T-cell (primary cell): ENCODE results near the gene KAT2A. TPM values are rescaled to one million over a fixed set of nuclear protein-coding genes. Genes with fewer than 3 reads are reported as not detected.

Source experiments
- ATAC-seq, 4 experiments: fragments of 200-7000 bp in 3 of 4; fragments of 150-1000 bp in 1 of 4; cut with Tn5 transposase; replicated peaks in 1 of 4; 1 replicate in 3 of 4; 2 replicates in 1 of 4; pipeline ENCODE4 v1.10.0; 2021; ENCODE audit warnings: moderate library complexity in 3 of 4, mild to moderate bottlenecking in 2 of 4, moderate number of reproducible peaks in 1 of 4
- CTCF ChIA-PET, 2 donors: fragments of 300-600 bp; sonication (Branson Sonifier 250); formaldehyde crosslinking; loops; one replicate each; lab custom pipeline; 2022; ENCODE audit warnings: antibody characterized with exemption in 2 of 2; lab: Charles Lee
- POLR2A ChIA-PET, 2 donors: fragments of 300-600 bp; sonication (Branson Sonifier 250); formaldehyde crosslinking; loops; one replicate each; lab custom pipeline; 2022; ENCODE audit warnings: antibody characterized with exemption in 2 of 2; lab: Charles Lee
- DNase-seq, 35 experiments: peaks; one replicate each; pipeline versions ENCODE4 v3.0.0 to v3.0.0-alpha.2; 2013 to 2023
- H3K27ac ChIP-seq: one replicate; pipeline ENCODE4 v1.5.1; 2013; ENCODE audit warnings: low read length
- H3K27me3 ChIP-seq, 2 experiments: replicated peaks in 1 of 2; 1 replicate in 1 of 2; 2 replicates in 1 of 2; pipeline versions ENCODE4 v1.6.1 to v1.7.0; 2013; ENCODE audit warnings: low read length in 1 of 2, mixed read lengths in 1 of 2; ENCODE audit not compliant: control insufficient read depth in 2 of 2, insufficient read depth in 2 of 2; ENCODE audit errors: extremely low read depth in 1 of 2
- H3K36me3 ChIP-seq, 2 donors: 1 replicate in 1 of 2; 2 replicates in 1 of 2; pipeline versions ENCODE4 v1.6.1 to v1.7.0; 2013; ENCODE audit warnings: low read length in 1 of 2; ENCODE audit not compliant: control insufficient read depth in 2 of 2, insufficient read depth in 1 of 2; ENCODE audit errors: extremely low read depth in 1 of 2
- H3K4me1 ChIP-seq, 2 experiments: 1 replicate in 1 of 2; 2 replicates in 1 of 2; pipeline versions ENCODE4 v1.6.1 to v1.7.0; 2013; ENCODE audit warnings: low read length in 2 of 2, mixed read lengths in 1 of 2; ENCODE audit not compliant: insufficient read depth in 2 of 2, control insufficient read depth in 1 of 2; ENCODE audit errors: extremely low read depth in 1 of 2
- H3K4me3 ChIP-seq, 2 donors: 1 replicate in 1 of 2; 2 replicates in 1 of 2; pipeline versions ENCODE4 v1.5.1 to v1.7.0; 2013; ENCODE audit warnings: mild to moderate bottlenecking in 2 of 2, low read length in 1 of 2, moderate library complexity in 1 of 2; ENCODE audit not compliant: control insufficient read depth in 1 of 2; ENCODE audit errors: extremely low read depth in 1 of 2
- H3K9me3 ChIP-seq: 2 replicates; pipeline ENCODE4 v1.7.0; 2013
- H3K27ac Mint-ChIP-seq, 2 donors: one replicate each; pipeline ENCODE4 v1.8.0; 2020 to 2021; ENCODE audit warnings: mild to moderate bottlenecking in 2 of 2, mixed read lengths in 2 of 2
- H3K27me3 Mint-ChIP-seq, 2 donors: one replicate each; pipeline ENCODE4 v1.8.0; 2021 to 2022; ENCODE audit warnings: mixed read lengths in 2 of 2
- H3K36me3 Mint-ChIP-seq: one replicate; pipeline ENCODE4 v1.8.0; 2021; ENCODE audit warnings: mixed read lengths
- H3K4me1 Mint-ChIP-seq, 3 donors: one replicate each; pipeline ENCODE4 v1.8.0; 2020 to 2022; ENCODE audit warnings: mixed read lengths in 3 of 3, mild to moderate bottlenecking in 1 of 3
- H3K4me3 Mint-ChIP-seq, 3 donors: one replicate each; pipeline ENCODE4 v1.8.0; 2020 to 2022; ENCODE audit warnings: mild to moderate bottlenecking in 3 of 3, mixed read lengths in 3 of 3, moderate library complexity in 3 of 3
- H3K9me3 Mint-ChIP-seq, 3 donors: one replicate each; pipeline ENCODE4 v1.8.0; 2020 to 2022; ENCODE audit warnings: mixed read lengths in 3 of 3
- WGBS: methylation state at CpG from one replicate; pipeline ENCODE4 v1.1.5; 2013; ENCODE audit warnings: missing lambda C conversion rate; ENCODE audit not compliant: insufficient coverage; 5-methylcytosine and 5-hydroxymethylcytosine counted together
- total RNA-seq, 35 experiments: library from RNA in 6 of 35; stranded (reverse) in 6 of 35; fragments of 120-200 nt in 1 of 35; gene quantifications; one replicate each; pipeline versions ENCODE4 v1.2.1 to v1.2.4 and lab custom pipeline; 2013 to 2026

KAT2A gene
- total RNA-seq, 5 donors from 2014 or later (not counting 1 experiment from before 2014, with no cell fraction given) = 41.1 to 75.5 (median 61.1) TPM

- H3K27me3 ChIP-seq = no peaks in the 10 kb centered on the region
- Mint-ChIP-seq H3K4me1 (peaks cover 38 to 60% (median 49%) of the 10 kb centered on the region in 3 donors), H3K36me3 (peaks cover 38% of the 10 kb centered on the region), H3K4me3 (no peak overlapping the region), H3K9me3 (no peaks in the 10 kb centered on the region), H3K27me3 (no peaks in the 10 kb centered on the region), H3K27ac (peak overlapping the region; percentile 70 to 98)
- DNase-seq (no peak), ATAC-seq (no peak)
- ChIA-PET CTCF (interaction anchor here (0.5 to 1.5 kb wide), 8 partner anchors 46 to 150 kb away, joined by 3 to 11 read pairs (median 4); partner anchors contain the start of gene NKIRAS2 (in 1 of the 2)), POLR2A (interaction anchor here (0.5 kb wide), 2 partner anchors 96 to 197 kb away, joined by 3 to 4 read pairs; partner anchors contain the start of gene DNAJC7 (in 1 of the 2))
- H3K4me1 ChIP-seq = peaks cover 16 to 44% of the 10 kb centered on the region in 2 experiments
- H3K27ac ChIP-seq = peak overlapping the region; percentile 92
- 97% methylated on average over 25 of the region's 28 CpGs for WGBS
- H3K4me3 ChIP-seq = no peak overlapping the region
- peaks cover 10 to 31% of the 10 kb centered on the region in 2 donors for H3K36me3 ChIP-seq
- H3K9me3 ChIP-seq = no peaks in the 10 kb centered on the region
These were observed 7.7 kb downstream of the KAT2A start for GRCh38 chr17:42113293-42114069.

GRCh38 chr17:42112552-42113176, 8.5 kb downstream of the KAT2A start, which contains the start of gene DHX58:
TSS of gene DHX58 (minus strand) at chr17:42112714. CDS start at chr17:42111892, 822 bp downstream.
- Mint-ChIP-seq H3K36me3 (peaks cover 34% of the 10 kb centered on the region), H3K27ac (peak within 1 kb of the TSS; percentile 94 to 98), H3K4me3 (peak within 1 kb of the TSS; percentile 84 to 90 (median 88)), H3K4me1 (peaks cover 43 to 66% (median 51%) of the 10 kb centered on the region in 3 donors), H3K9me3 (no peaks in the 10 kb centered on the region), H3K27me3 (no peaks in the 10 kb centered on the region)
- DNase-seq (peak; percentile 50 to 92 (median 77)), ATAC-seq (peak; percentile 83 to 88 (median 84))
- Histone ChIP-seq H3K9me3 (no peaks in the 10 kb centered on the region), H3K36me3 (peaks cover 3 to 34% of the 10 kb centered on the region in 2 donors), H3K4me1 (peaks cover 16 to 53% of the 10 kb centered on the region in 2 experiments), H3K27me3 (no peaks in the 10 kb centered on the region), H3K27ac (peak within 1 kb of the TSS; percentile 92), H3K4me3 (peak within 1 kb of the TSS; percentile 56 to 70)
- ChIA-PET POLR2A (interaction anchor here (0.7 kb wide), 2 partner anchors 135 to 146 kb away, joined by 3 read pairs; no protein-coding TSS in a partner anchor), CTCF (interaction anchor here (0.5 to 1.5 kb wide), 8 partner anchors 47 to 140 kb away, joined by 3 to 11 read pairs (median 3); partner anchors contain the start of genes DNAJC7 (in 1 of the 2) and NKIRAS2 (in 1 of the 2))
- 0% methylated on average over 8 of the region's 10 CpGs for WGBS

GRCh38 chr17:42111871-42112551, 9.2 kb downstream of the KAT2A start:
- 30% methylated on average over 8 of the region's 12 CpGs for WGBS
- Histone ChIP-seq H3K4me3 (peak overlapping the region; percentile 56 to 70), H3K27me3 (no peaks in the 10 kb centered on the region), H3K9me3 (no peaks in the 10 kb centered on the region), H3K4me1 (peaks cover 16 to 57% of the 10 kb centered on the region in 2 experiments), H3K36me3 (peaks cover 0 to 29% of the 10 kb centered on the region in 2 donors), H3K27ac (peak overlapping the region; percentile 92)
- ChIA-PET POLR2A (interaction anchor here (0.7 kb wide), 3 partner anchors 39 to 145 kb away, joined by 3 to 9 read pairs (median 3); no protein-coding TSS in a partner anchor), CTCF (interaction anchor here (0.6 to 1.5 kb wide), 5 partner anchors 46 to 162 kb away, joined by 3 to 11 read pairs (median 3); partner anchors contain the start of genes DNAJC7 (in 1 of the 2) and NKIRAS2 (in 1 of the 2))
- H3K27ac Mint-ChIP-seq = peak overlapping the region; percentile 94 to 98
- ATAC-seq (peak; percentile 13 to 19 (median 18)), DNase-seq (peak in 10 of 35 experiments; percentile 10 to 53 (median 18))
- H3K4me3 Mint-ChIP-seq = peak overlapping the region; percentile 84 to 90 (median 88)
- no peaks in the 10 kb centered on the region for H3K9me3 Mint-ChIP-seq
- H3K27me3 Mint-ChIP-seq = no peaks in the 10 kb centered on the region
- H3K4me1 Mint-ChIP-seq = peaks cover 45 to 67% (median 45%) of the 10 kb centered on the region in 3 donors
- H3K36me3 Mint-ChIP-seq = peaks cover 30% of the 10 kb centered on the region

GRCh38 chr17:42111265-42111636, 9.9 kb downstream of the KAT2A start:
- CTCF ChIA-PET = interaction anchor here in 1 of 2 donors (0.9 to 1.0 kb wide), 2 partner anchors 46 to 147 kb away, joined by 3 read pairs; no protein-coding TSS in a partner anchor

GRCh38 chr17:42110301-42111264, 10.6 kb downstream of the KAT2A start:
- H3K9me3 ChIP-seq = no peaks in the 10 kb centered on the region
- DNase-seq (no peak), ATAC-seq (no peak)
- H3K9me3 Mint-ChIP-seq = no peaks in the 10 kb centered on the region
- peaks cover 22% of the 10 kb centered on the region for H3K36me3 Mint-ChIP-seq
- ChIA-PET POLR2A (interaction anchor here (0.6 to 0.9 kb wide), 3 partner anchors 18 to 56 kb away, joined by 4 to 5 read pairs (median 4); no protein-coding TSS in a partner anchor), CTCF (interaction anchor here (0.6 to 1.0 kb wide), 6 partner anchors 45 to 1916 kb away, joined by 3 to 7 read pairs (median 3); no protein-coding TSS in a partner anchor)
- no peaks in the 10 kb centered on the region for H3K27me3 Mint-ChIP-seq
- peak overlapping the region; percentile 94 to 98 for H3K27ac Mint-ChIP-seq
- 75% methylated on average over 10 of the region's 18 CpGs for WGBS
- peaks cover 0 to 26% of the 10 kb centered on the region in 2 donors for H3K36me3 ChIP-seq
- peaks cover 34 to 60% (median 38%) of the 10 kb centered on the region in 3 donors for H3K4me1 Mint-ChIP-seq
- no peak overlapping the region for H3K27ac ChIP-seq
- H3K4me3 Mint-ChIP-seq = peak overlapping the region; percentile 46 to 88 (median 61)
- H3K4me1 ChIP-seq = peaks cover 16 to 52% of the 10 kb centered on the region in 2 experiments
- no peaks in the 10 kb centered on the region for H3K27me3 ChIP-seq
- H3K4me3 ChIP-seq = no peak overlapping the region

More at GRCh38 chr17:42111265-42111636, 9.9 kb downstream of the KAT2A start:
- peaks cover 16 to 52% of the 10 kb centered on the region in 2 experiments for H3K4me1 ChIP-seq
- H3K4me1 Mint-ChIP-seq = peaks cover 38 to 62% (median 40%) of the 10 kb centered on the region in 3 donors
- H3K36me3 ChIP-seq = peaks cover 0 to 26% of the 10 kb centered on the region in 2 donors
- H3K4me3 ChIP-seq = no peak overlapping the region
- WGBS = 95% methylated on average over 6 of the region's 11 CpGs
- no peak for ATAC-seq
- peak overlapping the region; percentile 94 to 98 for H3K27ac Mint-ChIP-seq
- H3K27me3 ChIP-seq = no peaks in the 10 kb centered on the region
- peaks cover 24% of the 10 kb centered on the region for H3K36me3 Mint-ChIP-seq
- POLR2A ChIA-PET = no interaction called here
- no peaks in the 10 kb centered on the region for H3K9me3 ChIP-seq
- H3K27ac ChIP-seq = no peak overlapping the region
- H3K9me3 Mint-ChIP-seq = no peaks in the 10 kb centered on the region
- no peaks in the 10 kb centered on the region for H3K27me3 Mint-ChIP-seq
- H3K4me3 Mint-ChIP-seq = peak overlapping the region; percentile 84 to 90 (median 88)
- DNase-seq = no peak
